Measurements from ENCODE around the gene AVPR2.

Gene AVPR2

GRCh38 chrX:153871451-153871850 is 33.0 kb upstream of the AVPR2 start:
- DNase-seq (ENCODE audit: low read depth): no peak
- H3K4me3 ChIP-seq (replicated peaks; ENCODE audit: low read depth, low read length): no peak overlapping the region
- TF ChIP-seq CTCF (IDR thresholded peaks at IDR 0.05; ENCODE audit: low read length, missing control alignments): no peak

GRCh38 chrX:153871946-153872878 is 32.3 kb upstream of the AVPR2 start:
- no peak for TF ChIP-seq CTCF (IDR thresholded peaks at IDR 0.05; ENCODE audit: low read length, missing control alignments)
- no peak overlapping the region for H3K4me3 ChIP-seq (replicated peaks; ENCODE audit: low read depth, low read length)
- no peak for DNase-seq (ENCODE audit: low read depth)

GRCh38 chrX:153873282-153874084 is 31.0 kb upstream of the AVPR2 start:
- no peak overlapping the region for H3K4me3 ChIP-seq (replicated peaks; ENCODE audit: low read depth, low read length)
- no peak for TF ChIP-seq CTCF (IDR thresholded peaks at IDR 0.05; ENCODE audit: low read length, missing control alignments)
- DNase-seq (ENCODE audit: low read depth): no peak

DNA sequence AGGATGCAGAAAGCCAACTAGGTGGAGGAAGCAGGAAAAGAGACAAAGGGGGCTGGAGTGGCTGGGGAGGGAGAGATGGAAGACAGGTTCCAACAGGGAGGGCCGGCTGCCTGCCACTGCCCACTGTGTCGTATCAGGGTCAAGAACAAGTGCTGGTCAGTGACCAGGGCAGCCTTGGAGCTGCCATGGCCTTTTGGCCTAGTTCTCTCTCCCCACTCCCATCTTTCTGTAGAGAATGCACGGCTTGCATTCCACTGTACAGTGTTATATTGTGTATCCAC is 30.4 kb upstream of the AVPR2 start:
- DNase-seq (ENCODE audit: low read depth): no peak
- H3K4me3 ChIP-seq (replicated peaks; ENCODE audit: low read depth, low read length): no peak overlapping the region
- no peak for TF ChIP-seq CTCF (IDR thresholded peaks at IDR 0.05; ENCODE audit: low read length, missing control alignments)

- no peak for DNase-seq (ENCODE audit: low read depth)
- TF ChIP-seq CTCF (IDR thresholded peaks at IDR 0.05; ENCODE audit: low read length, missing control alignments): no peak
- H3K4me3 ChIP-seq (replicated peaks; ENCODE audit: low read depth, low read length): no peak overlapping the region
Measured at GRCh38 chrX:153874366-153875125, 29.9 kb upstream of the AVPR2 start.

DNA sequence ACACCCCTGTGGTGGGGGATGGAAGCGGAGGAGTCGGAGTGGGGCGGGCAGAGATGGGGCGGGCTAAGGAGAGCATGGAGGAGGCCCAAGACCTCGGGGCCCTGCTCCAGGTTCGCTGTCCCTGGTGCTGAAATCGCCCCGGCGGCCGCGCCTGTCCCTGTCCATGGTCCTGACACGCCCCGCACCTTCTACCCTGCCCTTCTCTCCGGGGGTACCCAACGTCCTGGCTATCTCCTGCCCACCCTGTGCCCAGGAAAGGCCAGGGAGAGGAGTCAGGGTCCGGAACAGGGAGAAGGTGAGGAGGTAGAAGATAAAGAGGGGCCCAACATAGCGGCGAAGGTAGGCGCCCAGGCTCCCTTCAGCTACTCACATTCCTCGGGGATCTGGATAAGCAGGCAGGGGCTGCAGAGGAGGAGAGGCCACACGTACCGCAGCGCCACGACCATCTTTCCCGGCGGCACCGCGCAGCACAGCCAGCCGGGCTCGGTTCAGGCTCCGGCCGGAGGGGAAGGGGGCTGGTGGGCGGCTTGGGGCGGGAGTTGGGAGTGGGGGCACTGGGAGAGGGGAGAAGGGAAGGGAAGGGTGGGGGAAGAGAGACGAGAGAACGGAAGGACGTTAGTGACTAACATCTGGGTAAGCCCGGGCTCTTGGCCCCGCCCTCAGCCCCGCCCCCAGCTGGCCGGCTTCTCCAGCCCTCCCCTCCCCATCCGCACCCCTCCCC is 28.9 kb upstream of the AVPR2 start:
- no peak overlapping the region for H3K4me3 ChIP-seq (replicated peaks; ENCODE audit: low read depth, low read length)
- peak; percentile 23 for DNase-seq (ENCODE audit: low read depth)
- TF ChIP-seq CTCF (IDR thresholded peaks at IDR 0.05; ENCODE audit: low read length, missing control alignments): no peak
